Measurements from ENCODE around the gene BAZ2A.
"Not testable (repeated sequence)": the region's sequence is repeated elsewhere in the genome, so short reads cannot be mapped to it uniquely, and the experiment has no call there.

The BAZ2A gene

GRCh38 chr12:56590237-56590830 is 39.8 kb downstream of the BAZ2A start:
- no peaks in the 10 kb centered on the region for H3K27me3 Mint-ChIP-seq
- ATAC-seq (peak; percentile 86), DNase-seq (peak in 1 of 2 donors; percentile 20)
- peak overlapping the region in 1 of 2 donors; percentile 13 for H3K27ac Mint-ChIP-seq
- H3K9me3 Mint-ChIP-seq: no peaks in the 10 kb centered on the region
- no peak overlapping the region for H3K4me3 Mint-ChIP-seq
- peaks cover 6% of the 10 kb centered on the region for H3K4me1 Mint-ChIP-seq

GRCh38 chr12:56589783-56590182 is 40.3 kb downstream of the BAZ2A start:
- DNase-seq (no peak), ATAC-seq (no peak)
- Mint-ChIP-seq H3K27ac (no peak overlapping the region), H3K27me3 (no peaks in the 10 kb centered on the region), H3K9me3 (no peaks in the 10 kb centered on the region), H3K4me3 (no peak overlapping the region), H3K4me1 (peaks cover 6% of the 10 kb centered on the region)

- Mint-ChIP-seq H3K27ac (no peak overlapping the region), H3K27me3 (no peaks in the 10 kb centered on the region), H3K9me3 (no peaks in the 10 kb centered on the region), H3K4me1 (peaks cover 30% of the 10 kb centered on the region), H3K4me3 (no peak overlapping the region)
- DNase-seq (no peak), ATAC-seq (no peak)
Observed at GRCh38 chr12:56585098-56585497, 45.0 kb downstream of the BAZ2A start.

- peaks cover 27% of the 10 kb centered on the region for H3K4me1 Mint-ChIP-seq
- no peaks in the 10 kb centered on the region for H3K27me3 Mint-ChIP-seq
- ATAC-seq (peak; percentile 99), DNase-seq (peak; percentile 44 to 66)
- no peaks in the 10 kb centered on the region for H3K9me3 Mint-ChIP-seq
- peak overlapping the region; percentile 41 to 62 for H3K4me3 Mint-ChIP-seq
- H3K27ac Mint-ChIP-seq: peak overlapping the region in 1 of 2 donors; percentile 67
Observed at GRCh38 chr12:56581418-56582145, 48.5 kb downstream of the BAZ2A start.

GRCh38 chr12:56578983-56579546 is 51.1 kb downstream of the BAZ2A start:
- DNase-seq: no peak
- H3K4me3 Mint-ChIP-seq: no peak overlapping the region
- H3K27me3 Mint-ChIP-seq: no peaks in the 10 kb centered on the region
- H3K4me1 Mint-ChIP-seq: peaks cover 27% of the 10 kb centered on the region
- no peaks in the 10 kb centered on the region for H3K9me3 Mint-ChIP-seq
- no peak overlapping the region for H3K27ac Mint-ChIP-seq
- no peak for ATAC-seq

GRCh38 chr12:56577248-56577647 is 52.9 kb downstream of the BAZ2A start:
- not testable (repeated sequence) for H3K9me3 Mint-ChIP-seq, ATAC-seq, H3K27ac Mint-ChIP-seq, H3K4me3 Mint-ChIP-seq, DNase-seq, H3K27me3 Mint-ChIP-seq
- peaks cover 15% of the 10 kb centered on the region for H3K4me1 Mint-ChIP-seq

- Mint-ChIP-seq H3K4me1 (peaks cover 22% of the 10 kb centered on the region), H3K4me3 (no peak overlapping the region), H3K27ac (no peak overlapping the region), H3K27me3 (no peaks in the 10 kb centered on the region), H3K9me3 (no peaks in the 10 kb centered on the region)
- ATAC-seq: no peak
- DNase-seq: no peak
Observed at GRCh38 chr12:56574210-56574609, 55.9 kb downstream of the BAZ2A start.

- no peaks in the 10 kb centered on the region for H3K9me3 Mint-ChIP-seq
- H3K27ac Mint-ChIP-seq: no peak overlapping the region
- no peak for ATAC-seq
- H3K4me1 Mint-ChIP-seq: peaks cover 25% of the 10 kb centered on the region
- H3K4me3 Mint-ChIP-seq: no peak overlapping the region
- H3K27me3 Mint-ChIP-seq: no peaks in the 10 kb centered on the region
- DNase-seq: no peak
Observed at GRCh38 chr12:56572288-56572687, 57.8 kb downstream of the BAZ2A start.

GRCh38 chr12:56571121-56571520 is 59.0 kb downstream of the BAZ2A start:
- no peak overlapping the region for H3K4me3 Mint-ChIP-seq

GRCh38 chr12:56568146-56568545 is 62.0 kb downstream of the BAZ2A start:
- H3K9me3 Mint-ChIP-seq: no peaks in the 10 kb centered on the region
- no peak overlapping the region for H3K27ac Mint-ChIP-seq
- DNase-seq: no peak
- no peak overlapping the region for H3K4me3 Mint-ChIP-seq
- peaks cover 40% of the 10 kb centered on the region for H3K4me1 Mint-ChIP-seq
- no peak for ATAC-seq
- no peaks in the 10 kb centered on the region for H3K27me3 Mint-ChIP-seq

More at GRCh38 chr12:56571121-56571520, 59.0 kb downstream of the BAZ2A start:
- no peaks in the 10 kb centered on the region for H3K9me3 Mint-ChIP-seq
- no peak overlapping the region for H3K27ac Mint-ChIP-seq
- DNase-seq (no peak), ATAC-seq (no peak)
- peaks cover 29% of the 10 kb centered on the region for H3K4me1 Mint-ChIP-seq
- no peaks in the 10 kb centered on the region for H3K27me3 Mint-ChIP-seq

- Mint-ChIP-seq H3K4me1 (peaks cover 32% of the 10 kb centered on the region), H3K9me3 (no peaks in the 10 kb centered on the region), H3K27me3 (no peaks in the 10 kb centered on the region), H3K27ac (peak overlapping the region in 1 of 2 donors; percentile 83), H3K4me3 (peak overlapping the region; percentile 67 to 72)
- DNase-seq (peak; percentile 19 to 36), ATAC-seq (peak; percentile 81)
Observed at GRCh38 chr12:56565510-56566101, 64.5 kb downstream of the BAZ2A start.

- H3K27ac Mint-ChIP-seq: no peak overlapping the region
- ATAC-seq (no peak), DNase-seq (no peak)
- no peaks in the 10 kb centered on the region for H3K27me3 Mint-ChIP-seq
- no peaks in the 10 kb centered on the region for H3K4me1 Mint-ChIP-seq
- H3K4me3 Mint-ChIP-seq: no peak overlapping the region
- no peaks in the 10 kb centered on the region for H3K9me3 Mint-ChIP-seq
Observed at GRCh38 chr12:56551070-56551469, 79.1 kb downstream of the BAZ2A start.

- H3K27me3 Mint-ChIP-seq: no peaks in the 10 kb centered on the region
- H3K4me1 Mint-ChIP-seq: no peaks in the 10 kb centered on the region
- no peaks in the 10 kb centered on the region for H3K9me3 Mint-ChIP-seq
- ATAC-seq: no peak
- no peak for DNase-seq
- H3K4me3 Mint-ChIP-seq: no peak overlapping the region
- H3K27ac Mint-ChIP-seq: no peak overlapping the region
Observed at GRCh38 chr12:56546680-56547079, 83.4 kb downstream of the BAZ2A start.

Data from stimulated activated naive CD8-positive, alpha-beta T cell treated with anti-CD3 and anti-CD28 coated beads, Interleukin-15, amount 100 ng/mL, for 72 hours (primary cell).